Small intestine (tissue), 7 donors: ENCODE data around the gene LTBP1. TPM values are rescaled to one million over a fixed set of nuclear protein-coding genes. Genes with fewer than 3 reads are reported as not detected.

ENCODE experiments used
- DNase-seq, 2 donors: peaks; one replicate each; pipeline versions ENCODE4 v3.0.0 to v3.0.0-alpha.2; 2013
- FAIRE-seq: peaks from 2 replicates; lab custom pipeline; 2012; peaks lifted over from hg19 to GRCh38; lab: Jason Lieb, UNC
- H3K27ac ChIP-seq, 3 donors: one replicate each; pipeline ENCODE4 v1.5.1; 2013; ENCODE audit warnings: low read length in 2 of 3, mild to moderate bottlenecking in 2 of 3, control low read depth in 1 of 3, inconsistent platforms in 1 of 3, low read depth in 1 of 3, moderate library complexity in 1 of 3
- H3K27me3 ChIP-seq, 3 donors: one replicate each; pipeline ENCODE4 v1.6.1; 2013; ENCODE audit warnings: low read length in 3 of 3, inconsistent platforms in 1 of 3; ENCODE audit not compliant: control insufficient read depth in 3 of 3, insufficient read depth in 3 of 3
- H3K36me3 ChIP-seq, 3 donors: one replicate each; pipeline ENCODE4 v1.6.1; 2013; ENCODE audit warnings: low read length in 3 of 3, inconsistent platforms in 1 of 3, low read depth in 1 of 3, mild to moderate bottlenecking in 1 of 3, moderate library complexity in 1 of 3; ENCODE audit not compliant: control insufficient read depth in 3 of 3, insufficient read depth in 2 of 3
- H3K4me1 ChIP-seq, 3 donors: one replicate each; pipeline ENCODE4 v1.6.1; 2013; ENCODE audit warnings: low read length in 2 of 3, inconsistent platforms in 1 of 3, low read depth in 1 of 3, mild to moderate bottlenecking in 1 of 3, moderate library complexity in 1 of 3; ENCODE audit not compliant: control insufficient read depth in 3 of 3, insufficient read depth in 2 of 3
- H3K4me3 ChIP-seq, 3 donors: one replicate each; pipeline ENCODE4 v1.5.1; 2013; ENCODE audit warnings: low read length in 3 of 3, control low read depth in 1 of 3, inconsistent platforms in 1 of 3, low read depth in 1 of 3, mild to moderate bottlenecking in 1 of 3, moderate library complexity in 1 of 3
- H3K9me3 ChIP-seq, 2 donors: one replicate each; pipeline ENCODE4 v1.6.1; 2013; ENCODE audit warnings: low read depth in 1 of 2, low read length in 1 of 2; ENCODE audit not compliant: control insufficient read depth in 2 of 2, insufficient read depth in 1 of 2
- WGBS, 3 donors: extraction: QIAGEN DNeasy Blood & Tissue Kit; methylation state at CpG; one replicate each; pipeline ENCODE4 v1.1.7; 2013; 5-methylcytosine and 5-hydroxymethylcytosine counted together
- polyA plus RNA-seq, 4 donors: library from polyadenylated mRNA; stranded (reverse) in 3 of 4; unstranded in 1 of 4; fragments of 200-250 nt in 3 of 4; fragments of 120-200 nt in 1 of 4; gene quantifications; one replicate each; pipeline versions ENCODE4 v1.2.1 to v1.2.3, GENCODE V29; 2013
- donor health status: healthy with polysubstance abuse.
- donor health status: control.
- donor health status: control.
- donor health status: Bipolar disorder and iron deficiency.
- donor health status: healthy.

LTBP1 gene
- polyA plus RNA-seq, 4 donors, result 0.67 to 12.1 (median 6.1) TPM

- H3K4me3 ChIP-seq, result no peak overlapping the region
- H3K9me3 ChIP-seq, result no peaks in the 10 kb centered on the region
- H3K27me3 ChIP-seq, result no peaks in the 10 kb centered on the region
- no peak for FAIRE-seq
- 71 to 89% (median 88%) methylated on average over 5 of the region's 5 CpGs for WGBS, 3 donors
- H3K4me1 ChIP-seq, result no peaks in the 10 kb centered on the region
- no peak for DNase-seq
- H3K36me3 ChIP-seq, result no peaks in the 10 kb centered on the region
- no peak overlapping the region for H3K27ac ChIP-seq
Observed at GRCh38 chr2:33317369-33318007, 370.7 kb downstream of the LTBP1 start.

GRCh38 chr2:33318456-33318855, 371.7 kb downstream of the LTBP1 start:
- 70 to 81% (median 73%) methylated on average over 3 of the region's 3 CpGs for WGBS, 3 donors
- Histone ChIP-seq H3K4me1 (no peaks in the 10 kb centered on the region), H3K27ac (no peak overlapping the region), H3K9me3 (no peaks in the 10 kb centered on the region), H3K27me3 (no peaks in the 10 kb centered on the region), H3K36me3 (no peaks in the 10 kb centered on the region), H3K4me3 (no peak overlapping the region)
- no peak for DNase-seq
- FAIRE-seq, result no peak

- FAIRE-seq (no peak), DNase-seq (peak in 1 of 2 donors; percentile 33)
- Histone ChIP-seq H3K4me3 (no peak overlapping the region), H3K9me3 (no peaks in the 10 kb centered on the region), H3K27ac (no peak overlapping the region), H3K27me3 (no peaks in the 10 kb centered on the region), H3K4me1 (no peaks in the 10 kb centered on the region), H3K36me3 (no peaks in the 10 kb centered on the region)
- 32 to 70% (median 44%) methylated on average over 3 of the region's 3 CpGs for WGBS, 3 donors
Observed at GRCh38 chr2:33320573-33320972, 373.8 kb downstream of the LTBP1 start.

- Histone ChIP-seq H3K9me3 (no peaks in the 10 kb centered on the region), H3K27me3 (no peaks in the 10 kb centered on the region), H3K4me3 (no peak overlapping the region), H3K4me1 (no peaks in the 10 kb centered on the region), H3K36me3 (no peaks in the 10 kb centered on the region), H3K27ac (no peak overlapping the region)
- WGBS, 3 donors, result 69 to 87% (median 73%) methylated on average over 8 of the region's 8 CpGs
- DNase-seq (no peak), FAIRE-seq (no peak)
Observed at GRCh38 chr2:33321236-33321771, 374.6 kb downstream of the LTBP1 start.

GRCh38 chr2:33321876-33322483, 375.2 kb downstream of the LTBP1 start:
- Histone ChIP-seq H3K9me3 (no peaks in the 10 kb centered on the region), H3K27ac (no peak overlapping the region), H3K27me3 (no peaks in the 10 kb centered on the region), H3K4me1 (no peaks in the 10 kb centered on the region), H3K4me3 (no peak overlapping the region), H3K36me3 (no peaks in the 10 kb centered on the region)
- FAIRE-seq, result no peak
- DNase-seq, result peak in 1 of 2 donors; percentile 8
- WGBS, 3 donors, result 39 to 62% (median 58%) methylated on average over 3 of the region's 3 CpGs

- 42 to 61% (median 53%) methylated on average over 6 of the region's 6 CpGs for WGBS, 3 donors
- no peak for FAIRE-seq
- DNase-seq, result no peak
- Histone ChIP-seq H3K27ac (no peak overlapping the region), H3K36me3 (no peaks in the 10 kb centered on the region), H3K4me3 (no peak overlapping the region), H3K9me3 (no peaks in the 10 kb centered on the region), H3K4me1 (no peaks in the 10 kb centered on the region), H3K27me3 (no peaks in the 10 kb centered on the region)
Observed at GRCh38 chr2:33322612-33323011, 375.9 kb downstream of the LTBP1 start.

GRCh38 chr2:33323957-33324356, 377.2 kb downstream of the LTBP1 start:
- H3K9me3 ChIP-seq, result no peaks in the 10 kb centered on the region
- H3K4me1 ChIP-seq, result no peaks in the 10 kb centered on the region
- no peaks in the 10 kb centered on the region for H3K36me3 ChIP-seq
- FAIRE-seq, result no peak
- no peak for DNase-seq
- H3K4me3 ChIP-seq, result no peak overlapping the region
- no peaks in the 10 kb centered on the region for H3K27me3 ChIP-seq
- WGBS, 3 donors, result 92 to 98% (median 93%) methylated on average over 2 of the region's 2 CpGs
- H3K27ac ChIP-seq, result no peak overlapping the region

- 90 to 92% (median 90%) methylated on average over 4 of the region's 4 CpGs for WGBS, 3 donors
- H3K27me3 ChIP-seq, result no peaks in the 10 kb centered on the region
- no peaks in the 10 kb centered on the region for H3K4me1 ChIP-seq
- H3K27ac ChIP-seq, result no peak overlapping the region
- FAIRE-seq (no peak), DNase-seq (no peak)
- no peak overlapping the region for H3K4me3 ChIP-seq
- no peaks in the 10 kb centered on the region for H3K9me3 ChIP-seq
- H3K36me3 ChIP-seq, result no peaks in the 10 kb centered on the region
Observed at GRCh38 chr2:33326100-33326499, 379.3 kb downstream of the LTBP1 start.
